ELR (cell line): ENCODE measurements around the gene STK39.
A peak's percentile ranks its signal among the peaks of the same experiment; 100 is the strongest.
"Not testable (repeated sequence)": the region's sequence is repeated elsewhere in the genome, so short reads cannot be mapped to it uniquely, and the experiment has no call there.

Source experiments
- DNase-seq: peaks from one replicate; pipeline ENCODE4 v3.0.0-alpha.2; 2015; ENCODE audit warnings: low read depth

The STK39 gene

DNA sequence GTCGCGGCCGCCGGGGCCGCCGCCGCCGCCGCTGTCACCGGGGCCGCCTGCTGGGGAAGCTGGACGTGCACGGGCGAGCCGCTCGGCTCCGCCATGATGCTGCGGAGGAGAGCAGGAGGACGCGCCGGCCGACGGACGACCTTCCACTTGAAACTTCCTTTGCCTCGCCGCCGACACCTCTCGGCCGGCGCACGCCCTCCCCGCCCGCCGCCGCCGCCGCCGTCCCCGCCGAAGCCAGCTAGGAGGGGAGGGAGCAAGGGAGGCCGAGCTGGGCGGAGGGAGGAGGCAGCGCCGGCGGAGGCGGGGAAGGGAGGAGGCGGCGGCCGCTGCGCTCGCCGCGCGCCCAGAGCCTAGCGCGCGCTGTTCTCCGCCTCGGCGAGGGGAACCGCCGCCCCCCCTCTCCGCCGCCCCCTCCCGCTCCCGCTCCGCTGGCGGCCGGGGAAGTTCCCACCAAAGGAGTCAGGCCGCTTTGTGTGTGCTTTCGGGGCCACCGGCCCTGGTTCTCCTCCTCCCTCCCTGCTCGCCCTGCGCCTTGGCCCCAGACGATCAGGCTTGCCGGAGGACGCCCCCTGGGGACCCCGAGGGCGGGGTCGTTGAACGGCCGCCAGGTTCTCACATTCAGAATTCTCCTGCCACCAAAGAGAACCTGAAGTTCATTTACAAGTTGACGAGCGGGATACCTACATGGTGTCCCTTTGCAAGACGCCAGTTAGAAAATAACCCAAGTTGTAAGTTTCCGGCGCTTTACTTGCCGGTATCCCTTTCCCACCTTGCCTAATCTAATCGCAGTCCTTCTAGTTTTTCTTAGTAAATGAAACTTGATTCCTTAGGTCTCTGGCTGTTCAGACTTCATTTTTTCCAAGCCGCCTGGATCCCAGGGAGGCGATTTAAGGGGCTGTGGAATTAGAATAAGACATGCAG is at the start of gene STK39:
TSS of gene STK39 (minus strand) at position 255 of the 921 bp plus-strand sequence. CDS start at position 95, 160 bp downstream.
- DNase-seq, result peak; percentile 84

- DNase-seq, result no peak
These were observed 47.7 kb upstream of the STK39 start for GRCh38 chr2:168295051-168295450.

GRCh38 chr2:168294409-168294808 is 47.0 kb upstream of the STK39 start:
- DNase-seq, result no peak

DNA sequence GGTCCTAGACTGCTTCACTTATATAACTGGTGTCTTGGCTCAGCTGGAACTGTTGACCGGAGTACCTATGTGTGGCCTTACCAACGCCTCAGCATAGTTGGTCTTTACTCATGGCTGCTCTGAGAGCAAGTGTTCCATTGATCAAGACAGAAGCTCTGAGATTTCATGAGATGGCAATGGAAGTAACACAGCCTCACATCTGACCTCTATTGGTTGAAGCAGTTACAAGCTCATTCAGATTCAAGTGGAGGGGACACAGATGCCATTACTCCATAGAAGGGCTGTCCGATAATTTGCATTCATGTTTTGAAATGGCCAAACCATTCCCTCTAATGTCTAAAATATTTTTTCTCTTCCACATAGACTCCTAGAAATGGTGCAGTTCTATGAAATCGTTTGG is 46.4 kb upstream of the STK39 start:
- DNase-seq, result peak; percentile 17

DNA sequence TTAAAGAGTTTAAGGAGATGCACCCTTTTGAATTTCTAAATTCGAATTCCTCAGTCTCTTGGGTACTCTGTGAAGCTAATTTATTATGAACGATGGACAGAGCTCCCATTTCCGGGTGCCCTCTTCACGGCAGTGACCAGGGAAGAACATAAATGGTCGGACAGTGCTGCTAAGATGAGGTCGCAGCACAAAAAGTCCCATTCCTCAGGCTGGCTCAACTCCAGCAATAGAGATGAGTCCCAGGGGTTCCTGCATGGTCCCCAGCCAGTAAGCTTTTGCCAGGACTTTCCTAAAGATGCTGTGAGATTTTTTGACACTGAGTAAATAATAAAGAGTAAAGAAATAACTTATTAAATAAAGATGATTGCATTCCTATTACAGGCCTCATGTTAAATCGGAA is 43.0 kb upstream of the STK39 start:
- no peak for DNase-seq

DNA sequence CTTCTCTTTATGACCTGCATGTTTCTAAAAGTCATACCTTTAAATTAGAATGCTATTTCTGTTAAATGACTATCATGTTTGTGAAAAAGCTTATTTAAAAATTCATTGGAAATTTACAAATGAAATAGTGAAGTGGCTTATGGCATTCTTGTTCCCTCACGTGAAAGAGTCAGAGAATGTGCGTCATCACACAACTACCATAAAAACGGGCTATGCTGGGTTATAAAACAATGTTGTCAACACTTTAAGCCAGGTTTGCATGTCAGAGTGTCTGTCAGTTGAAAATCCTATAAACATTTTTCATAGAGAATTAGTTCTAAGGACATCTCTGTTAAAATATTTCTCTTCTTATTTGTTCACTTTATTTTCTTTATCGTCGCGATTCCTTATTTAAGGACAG is 42.5 kb upstream of the STK39 start:
- DNase-seq, result no peak

DNA sequence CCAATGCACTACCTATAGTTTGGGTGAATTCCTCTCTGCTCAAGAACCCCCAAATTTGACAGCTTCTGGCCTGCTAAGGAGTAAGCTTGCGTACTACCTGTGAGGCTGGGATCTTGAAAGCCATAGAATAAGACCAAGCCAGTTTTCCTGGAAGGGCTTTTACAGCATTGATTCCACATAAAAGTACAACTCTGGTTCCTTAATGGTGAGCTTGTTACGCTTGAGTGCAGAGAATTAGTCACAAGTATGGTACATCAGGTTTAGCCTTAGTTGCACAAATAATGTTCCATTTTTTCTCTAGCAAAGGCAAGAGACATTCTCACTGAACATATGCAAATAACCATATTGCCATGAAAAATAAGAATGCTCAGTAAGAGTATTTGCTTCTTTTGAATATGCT is 39.1 kb upstream of the STK39 start:
- DNase-seq, result no peak

- DNase-seq, result peak; percentile 64
These were observed 31.1 kb upstream of the STK39 start for GRCh38 chr2:168278424-168278888.

DNA sequence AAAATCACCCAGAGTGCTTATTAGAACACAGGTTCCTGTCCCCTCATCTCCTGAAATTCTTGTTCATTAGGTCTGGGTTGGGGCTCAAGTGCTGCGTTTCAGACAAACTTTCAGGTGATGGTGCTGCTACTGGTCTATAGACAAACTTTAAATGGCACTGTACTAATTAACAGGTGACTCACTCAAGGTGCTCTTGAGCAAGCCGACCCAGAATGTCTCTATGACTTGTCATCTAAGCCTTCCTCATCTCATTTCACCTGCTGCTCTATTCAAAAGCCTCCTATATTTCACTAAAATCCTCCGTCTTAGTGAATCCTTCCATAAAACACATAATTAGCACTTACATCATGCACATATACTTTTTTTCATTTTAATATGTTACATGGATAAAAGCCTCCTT is 29.9 kb upstream of the STK39 start:
- no peak for DNase-seq

- DNase-seq, result no peak
These were observed 24.8 kb upstream of the STK39 start for GRCh38 chr2:168272225-168272624.

DNA sequence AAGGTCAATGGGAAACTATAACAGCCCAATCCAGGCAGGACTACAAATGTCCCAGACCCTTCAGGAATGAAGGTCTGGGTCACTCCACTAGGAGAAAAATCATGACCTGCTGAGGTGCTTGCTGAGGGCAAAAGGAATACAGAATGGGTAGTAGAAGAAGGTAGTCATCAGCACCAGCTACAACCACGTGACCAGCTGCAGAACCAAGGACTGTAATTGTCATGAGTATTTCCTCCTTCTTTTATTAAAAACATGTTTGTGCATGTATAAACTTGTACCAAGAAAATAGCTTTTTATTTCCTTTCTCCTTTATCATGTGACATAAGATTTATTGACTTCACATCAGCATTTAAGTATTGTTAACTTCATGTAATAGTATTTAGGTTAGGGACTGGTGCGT is 15.5 kb upstream of the STK39 start:
- not testable (repeated sequence) for DNase-seq

DNA sequence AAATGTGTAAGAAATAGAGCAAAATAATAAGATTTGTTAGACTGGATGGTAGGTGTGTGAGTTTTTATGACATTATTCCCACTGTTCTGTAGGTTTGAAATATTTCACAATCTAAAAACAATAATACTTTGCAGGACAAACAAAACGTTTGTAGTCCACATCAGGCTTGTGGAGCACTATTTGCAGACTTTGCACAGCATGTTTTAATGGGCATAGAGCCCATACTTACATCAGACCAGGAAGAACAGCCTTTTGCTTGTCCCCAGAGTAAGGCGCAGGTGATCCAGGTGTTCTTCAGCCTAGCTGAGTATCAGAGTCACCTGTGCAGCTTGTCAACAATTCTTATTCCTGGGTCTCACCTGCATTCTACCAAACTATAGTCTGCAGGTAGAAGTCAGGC is 9.1 kb upstream of the STK39 start:
- no peak for DNase-seq

DNA sequence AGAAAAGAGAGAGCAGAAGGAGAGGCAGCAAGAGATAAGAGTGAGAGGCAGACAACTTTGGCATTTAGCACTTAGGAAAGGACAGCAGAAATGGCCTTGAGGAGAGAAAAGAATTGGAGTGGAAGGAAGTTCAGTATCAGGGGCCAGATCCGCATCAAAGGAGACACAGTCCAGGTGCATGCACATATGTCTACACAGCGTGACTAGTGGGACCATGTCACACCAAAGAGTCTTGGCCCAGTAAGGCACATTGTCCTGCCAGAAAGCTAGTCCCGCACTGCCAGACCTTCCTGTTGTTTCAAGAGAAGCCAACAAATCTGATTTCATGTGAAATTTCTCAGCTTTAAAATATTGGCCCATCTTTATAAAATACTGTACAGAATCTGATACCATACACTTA is 8.5 kb upstream of the STK39 start:
- no peak for DNase-seq

GRCh38 chr2:168255103-168255502 is 7.7 kb upstream of the STK39 start:
- no peak for DNase-seq

GRCh38 chr2:168254158-168254935 is 7.0 kb upstream of the STK39 start:
- DNase-seq, result peak; percentile 84

- no peak for DNase-seq
These were observed 6.0 kb upstream of the STK39 start for GRCh38 chr2:168253379-168253778.

GRCh38 chr2:168252976-168253375 is 5.6 kb upstream of the STK39 start:
- no peak for DNase-seq

DNA sequence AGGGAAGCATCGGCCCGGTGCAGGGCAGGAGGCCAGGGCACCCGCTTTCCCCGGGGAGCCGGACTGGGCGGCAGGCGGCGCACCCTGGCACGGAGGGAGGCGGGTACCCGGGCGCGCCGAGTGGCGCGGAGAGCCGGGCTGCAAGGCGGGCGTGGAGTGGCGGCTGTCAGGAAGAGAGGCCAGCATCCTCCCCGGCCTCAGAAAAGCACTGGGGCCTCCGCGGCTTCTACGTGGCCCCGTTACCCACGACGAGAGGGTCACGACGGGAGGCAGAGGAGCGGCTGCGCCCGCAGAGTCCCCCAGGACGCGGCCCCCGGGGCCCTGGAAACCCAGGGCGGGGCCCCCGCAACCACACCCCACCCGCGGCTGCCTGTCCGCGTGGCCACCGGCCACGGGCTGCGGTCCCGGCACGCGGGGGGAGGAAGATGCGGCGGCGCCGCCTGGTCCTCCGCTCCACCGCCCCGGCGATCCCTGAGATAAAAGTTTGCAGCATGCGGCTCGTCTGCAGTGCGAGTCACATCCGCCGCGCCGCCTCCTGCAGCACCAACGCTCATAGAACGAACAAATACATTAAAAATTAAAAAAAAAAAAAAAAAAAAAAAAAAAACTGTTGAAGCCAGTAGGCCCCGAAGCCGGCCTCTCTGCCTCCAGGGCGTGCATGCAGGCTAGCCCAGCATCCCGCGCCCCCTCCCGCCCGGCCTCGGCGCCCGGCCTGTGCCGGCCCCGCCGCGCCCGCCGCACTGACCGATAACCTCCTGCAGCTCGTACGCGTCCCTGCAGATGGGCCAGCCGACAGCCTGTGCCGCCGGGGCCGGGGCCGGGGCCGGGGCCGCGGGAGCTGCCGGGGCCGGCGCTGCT is 683 bp downstream of the STK39 start:
- peak; percentile 84 for DNase-seq

- no peak for DNase-seq
These were observed 1.3 kb downstream of the STK39 start for GRCh38 chr2:168246072-168246482.

DNA sequence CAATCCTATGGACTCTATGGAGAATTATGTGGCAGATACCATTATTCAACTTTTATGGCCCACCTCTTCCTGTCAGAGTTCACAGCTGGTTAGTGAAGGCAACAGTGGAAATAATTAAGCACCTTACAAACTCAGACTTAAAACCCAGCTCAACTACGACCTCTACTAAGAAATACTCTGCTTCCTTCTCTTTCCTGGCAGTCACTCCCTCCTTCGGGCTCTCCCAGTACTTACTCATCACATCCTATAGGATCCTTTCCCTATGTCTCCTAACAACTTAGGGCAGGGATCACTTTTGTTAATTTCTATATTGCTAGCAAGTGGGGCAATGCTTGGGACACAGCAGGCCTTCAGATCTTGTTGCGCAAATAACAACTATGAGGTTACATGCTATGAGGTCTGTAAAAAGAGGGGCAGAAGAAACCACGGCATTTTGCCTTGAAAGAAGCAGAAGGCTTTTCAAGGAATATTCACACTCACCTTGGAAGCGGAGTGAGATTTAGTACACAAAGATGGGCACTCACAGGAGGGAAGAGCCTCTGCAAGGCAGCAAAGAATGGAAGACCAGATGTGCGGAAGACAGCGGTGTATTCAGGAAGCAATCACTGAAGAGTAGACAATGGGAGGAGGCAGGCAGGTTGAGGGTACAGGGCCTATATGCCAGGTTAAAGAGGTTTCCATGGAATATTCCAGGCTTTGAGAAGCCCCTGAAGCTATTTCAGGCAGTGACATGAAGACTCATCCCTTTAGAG is 2.1 kb downstream of the STK39 start:
- peak; percentile 47 for DNase-seq

DNA sequence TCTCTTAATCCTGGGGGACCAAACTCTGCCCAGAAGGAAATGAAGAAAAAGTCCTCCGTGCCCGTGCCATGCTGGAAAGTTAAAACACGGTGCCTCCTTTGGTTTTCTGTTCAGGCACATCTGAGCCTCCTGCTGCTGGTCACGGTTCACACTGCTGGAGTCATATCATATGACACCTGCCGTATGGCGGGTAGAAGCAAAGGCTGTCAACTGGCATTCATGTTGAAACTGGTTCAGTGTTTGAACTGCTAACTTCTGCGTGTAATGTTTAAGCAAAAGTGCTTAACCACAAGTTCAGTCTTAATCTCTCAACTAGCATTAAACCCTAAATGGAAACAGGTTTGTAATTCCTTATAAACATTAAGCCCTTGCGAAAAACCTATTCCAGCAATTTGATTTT is 3.1 kb downstream of the STK39 start:
- no peak for DNase-seq
